Aorta (tissue), 5 donors: Measurements from ENCODE around the gene OTX1. TPM values are rescaled to one million over a fixed set of nuclear protein-coding genes. Genes with fewer than 3 reads are reported as not detected.
A peak's percentile ranks its signal among the peaks of the same experiment; 100 is the strongest.

Experiments used
- ATAC-seq: fragments of 200-7000 bp; cut with Tn5 transposase; one replicate; pipeline ENCODE4 v1.9.1; 2022; ENCODE audit warnings: moderate library complexity; ENCODE audit not compliant: low FRiP score
- DNase-seq, 2 donors: peaks; one replicate each; pipeline ENCODE4 v3.0.0-alpha.2; 2020
- H3K27ac ChIP-seq, 2 donors: one replicate each; pipeline ENCODE4 v1.5.1; 2013; ENCODE audit warnings: low read length in 2 of 2, mild to moderate bottlenecking in 2 of 2, moderate library complexity in 2 of 2, control low read depth in 1 of 2, inconsistent platforms in 1 of 2, low read depth in 1 of 2
- H3K27me3 ChIP-seq, 2 donors: one replicate each; pipeline ENCODE4 v1.6.1; 2013; ENCODE audit warnings: control low read depth in 1 of 2, low read length in 1 of 2, mild to moderate bottlenecking in 1 of 2, moderate library complexity in 1 of 2; ENCODE audit not compliant: insufficient read depth in 2 of 2, control insufficient read depth in 1 of 2
- H3K36me3 ChIP-seq, 2 donors: one replicate each; pipeline ENCODE4 v1.6.1; 2013; ENCODE audit warnings: control low read depth in 1 of 2, low read length in 1 of 2, mild to moderate bottlenecking in 1 of 2; ENCODE audit not compliant: insufficient read depth in 2 of 2, control insufficient read depth in 1 of 2
- H3K4me1 ChIP-seq, 2 donors: one replicate each; pipeline ENCODE4 v1.6.1; 2013; ENCODE audit warnings: low read length in 2 of 2, control low read depth in 1 of 2, mild to moderate bottlenecking in 1 of 2, moderate library complexity in 1 of 2; ENCODE audit not compliant: insufficient read depth in 2 of 2, control insufficient read depth in 1 of 2
- H3K4me3 ChIP-seq, 2 donors: one replicate each; pipeline ENCODE4 v1.5.1; 2013; ENCODE audit warnings: low read length in 2 of 2, control low read depth in 1 of 2, mild to moderate bottlenecking in 1 of 2
- H3K9me3 ChIP-seq: one replicate; pipeline ENCODE4 v1.6.1; 2013; ENCODE audit warnings: mild to moderate bottlenecking, low read length; ENCODE audit not compliant: control insufficient read depth
- WGBS, 2 donors: extraction: QIAGEN DNeasy Blood & Tissue Kit; methylation state at CpG; one replicate each; pipeline ENCODE4 v1.1.7; 2013; 5-methylcytosine and 5-hydroxymethylcytosine counted together
- intact Hi-C, 2 donors: fragments of 100-400 bp; cut with DNase I; formaldehyde crosslinking; loops; one replicate each; pipeline versions ENCODE4 v1.14.2 to v1.15.0; 2022
- polyA plus RNA-seq, 2 donors: library from polyadenylated mRNA; stranded (reverse); fragments of 200-250 nt; gene quantifications; one replicate each; pipeline ENCODE4 v1.2.3, GENCODE V29; 2013
- total RNA-seq, 2 donors: library from RNA; stranded (reverse); fragmentation: NEBNext Ultra II Directional; extraction: Animal tissue kit (Norgen Biotek cat#: 25700); gene quantifications; one replicate each; pipeline ENCODE4 v1.2.1, GENCODE V29; 2021
- donor health status: healthy with polysubstance abuse.
- donor health status: Bipolar disorder and iron deficiency.
- donor health status: DM: no; HTN: no; CAD: no.
- donor health status: DM: no; HTN: no; CAD: no.
- donor health status: DM: yes; HTN: yes; CAD: no.

Gene OTX1
- total and polyA plus RNA-seq, 4 donors = not detected

- intact Hi-C loops = no loop called here
Observed at GRCh38 chr2:63040586-63040985, 10.0 kb upstream of the OTX1 start.

GRCh38 chr2:63041592-63041991 lies 9.0 kb upstream of the OTX1 start:
- intact Hi-C loops = no loop called here
- no peaks in the 10 kb centered on the region for H3K36me3 ChIP-seq

More at GRCh38 chr2:63040586-63040985, 10.0 kb upstream of the OTX1 start:
- no peak overlapping the region for H3K4me3 ChIP-seq
- DNase-seq = no peak
- H3K27ac ChIP-seq = no peak overlapping the region
- no peaks in the 10 kb centered on the region for H3K36me3 ChIP-seq
- no peak for ATAC-seq
- no peaks in the 10 kb centered on the region for H3K4me1 ChIP-seq
- 93 to 100% methylated on average over 1 of the region's 1 CpG for WGBS, 2 donors
- H3K9me3 ChIP-seq = no peaks in the 10 kb centered on the region
- H3K27me3 ChIP-seq = peaks cover 0 to 2% of the 10 kb centered on the region in 2 donors

GRCh38 chr2:63044362-63045327 lies 6.0 kb upstream of the OTX1 start:
- Histone ChIP-seq H3K36me3 (no peaks in the 10 kb centered on the region), H3K4me1 (no peaks in the 10 kb centered on the region), H3K4me3 (no peak overlapping the region), H3K27ac (no peak overlapping the region), H3K27me3 (peaks cover 0 to 3% of the 10 kb centered on the region in 2 donors), H3K9me3 (peaks cover 1% of the 10 kb centered on the region)
- ATAC-seq = no peak
- intact Hi-C loops = no loop called here
- WGBS, 2 donors = 97 to 98% methylated on average over 36 of the region's 36 CpGs
- peak in 1 of 2 donors; percentile 61 for DNase-seq

More at GRCh38 chr2:63041592-63041991, 9.0 kb upstream of the OTX1 start:
- no peak overlapping the region for H3K27ac ChIP-seq
- 99 to 100% methylated on average over 1 of the region's 1 CpG for WGBS, 2 donors
- no peak for ATAC-seq
- H3K9me3 ChIP-seq = no peaks in the 10 kb centered on the region
- peaks cover 0 to 2% of the 10 kb centered on the region in 2 donors for H3K27me3 ChIP-seq
- H3K4me1 ChIP-seq = no peaks in the 10 kb centered on the region
- DNase-seq = no peak
- no peak overlapping the region for H3K4me3 ChIP-seq

GRCh38 chr2:63046552-63046951 lies 4.1 kb upstream of the OTX1 start:
- WGBS, 2 donors = 98% methylated on average over 7 of the region's 7 CpGs
- Histone ChIP-seq H3K4me3 (no peak overlapping the region), H3K36me3 (no peaks in the 10 kb centered on the region), H3K27me3 (peaks cover 0 to 1% of the 10 kb centered on the region in 2 donors), H3K27ac (no peak overlapping the region), H3K9me3 (peaks cover 1% of the 10 kb centered on the region), H3K4me1 (no peaks in the 10 kb centered on the region)
- intact Hi-C loops = no loop called here
- DNase-seq (no peak), ATAC-seq (no peak)

GRCh38 chr2:63046961-63047320 lies 3.7 kb upstream of the OTX1 start:
- Histone ChIP-seq H3K9me3 (peaks cover 1% of the 10 kb centered on the region), H3K4me3 (no peak overlapping the region), H3K27me3 (peaks cover 0 to 1% of the 10 kb centered on the region in 2 donors), H3K27ac (no peak overlapping the region), H3K36me3 (no peaks in the 10 kb centered on the region), H3K4me1 (no peaks in the 10 kb centered on the region)
- intact Hi-C loops = no loop called here
- 92% methylated on average over 8 of the region's 8 CpGs for WGBS, 2 donors
- DNase-seq = no peak
- ATAC-seq = no peak

- H3K27ac ChIP-seq = no peak overlapping the region
- H3K4me3 ChIP-seq = no peak overlapping the region
- no peaks in the 10 kb centered on the region for H3K4me1 ChIP-seq
- peaks cover 0 to 1% of the 10 kb centered on the region in 2 donors for H3K27me3 ChIP-seq
- intact Hi-C loops = no loop called here
- peak in 1 of 2 donors; percentile 74 for DNase-seq
- no peak for ATAC-seq
- no peaks in the 10 kb centered on the region for H3K36me3 ChIP-seq
- 41 to 47% methylated on average over 71 of the region's 71 CpGs for WGBS, 2 donors
- peaks cover 1% of the 10 kb centered on the region for H3K9me3 ChIP-seq
Observed at GRCh38 chr2:63047321-63048279, 3.0 kb upstream of the OTX1 start.

- H3K4me3 ChIP-seq = no peak overlapping the region
- WGBS, 2 donors = 20 to 25% methylated on average over 54 to 61 of the region's 61 CpGs
- intact Hi-C loops = no loop called here
- no peaks in the 10 kb centered on the region for H3K4me1 ChIP-seq
- H3K27me3 ChIP-seq = peaks cover 0 to 1% of the 10 kb centered on the region in 2 donors
- H3K36me3 ChIP-seq = no peaks in the 10 kb centered on the region
- peaks cover 1% of the 10 kb centered on the region for H3K9me3 ChIP-seq
- ATAC-seq = no peak
- no peak overlapping the region for H3K27ac ChIP-seq
- DNase-seq = peak in 1 of 2 donors; percentile 74
Observed at GRCh38 chr2:63048367-63049171, 2.1 kb upstream of the OTX1 start.
